ENCODE measurements around the gene CTSH.

CTSH gene

GRCh38 chr15:78960308-78960707 is 15.5 kb upstream of the CTSH start:
- no peak for DNase-seq
- no peaks in the 10 kb centered on the region for H3K27me3 ChIP-seq (replicated peaks in 2 of 5; ENCODE audit: control insufficient read depth in 4 of 5, insufficient read depth in 5 of 5, low read length in 4 of 5)
- H3K4me1 ChIP-seq (ENCODE audit: control extremely low read depth in 1 of 4, control insufficient read depth in 4 of 4, insufficient read depth in 4 of 4, low read length in 3 of 4) = no peaks in the 10 kb centered on the region
- WGBS (ENCODE audit: insufficient coverage) = 100% methylated on average over 5 of the region's 6 CpGs
- no peak overlapping the region for H3K4me3 ChIP-seq (ENCODE audit: control insufficient read depth in 1 of 7, extremely low read depth in 1 of 7, insufficient read depth in 4 of 7, low read depth in 2 of 7, low read length in 6 of 7)
- no peaks in the 10 kb centered on the region for H3K9me3 ChIP-seq (ENCODE audit: control extremely low read depth in 1 of 5, control insufficient read depth in 4 of 5, insufficient read depth in 2 of 5, low read depth in 1 of 5, low read length in 4 of 5)
- H3K36me3 ChIP-seq (ENCODE audit: control insufficient read depth in 4 of 4, insufficient read depth in 4 of 4, low read length in 3 of 4) = no peaks in the 10 kb centered on the region
- H3K27ac ChIP-seq (ENCODE audit: insufficient read depth in 1 of 2, low read depth in 1 of 2, low read length in 2 of 2, poor library complexity in 1 of 2, severe bottlenecking in 2 of 2) = no peak overlapping the region
- POLR2A ChIA-PET = no interaction called here
- CTCF ChIA-PET = no interaction called here

GRCh38 chr15:78959360-78959759 is 14.5 kb upstream of the CTSH start:
- WGBS (ENCODE audit: insufficient coverage) = 95% methylated on average over 10 of the region's 10 CpGs
- no peaks in the 10 kb centered on the region for H3K27me3 ChIP-seq (replicated peaks in 2 of 5; ENCODE audit: control insufficient read depth in 4 of 5, insufficient read depth in 5 of 5, low read length in 4 of 5)
- H3K36me3 ChIP-seq (ENCODE audit: control insufficient read depth in 4 of 4, insufficient read depth in 4 of 4, low read length in 3 of 4) = no peaks in the 10 kb centered on the region
- no peaks in the 10 kb centered on the region for H3K4me1 ChIP-seq (ENCODE audit: control extremely low read depth in 1 of 4, control insufficient read depth in 4 of 4, insufficient read depth in 4 of 4, low read length in 3 of 4)
- no peaks in the 10 kb centered on the region for H3K9me3 ChIP-seq (ENCODE audit: control extremely low read depth in 1 of 5, control insufficient read depth in 4 of 5, insufficient read depth in 2 of 5, low read depth in 1 of 5, low read length in 4 of 5)
- H3K27ac ChIP-seq (ENCODE audit: insufficient read depth in 1 of 2, low read depth in 1 of 2, low read length in 2 of 2, poor library complexity in 1 of 2, severe bottlenecking in 2 of 2) = no peak overlapping the region
- no peak for DNase-seq
- ChIA-PET POLR2A (no interaction called here), CTCF (interaction anchor here (0.8 kb wide), 1 partner anchor 69 kb away, joined by 4 read pairs; no protein-coding TSS in a partner anchor)
- H3K4me3 ChIP-seq (ENCODE audit: control insufficient read depth in 1 of 7, extremely low read depth in 1 of 7, insufficient read depth in 4 of 7, low read depth in 2 of 7, low read length in 6 of 7) = no peak overlapping the region

- Histone ChIP-seq H3K36me3 (ENCODE audit: control insufficient read depth in 4 of 4, insufficient read depth in 4 of 4, low read length in 3 of 4) (no peaks in the 10 kb centered on the region), H3K27ac (ENCODE audit: insufficient read depth in 1 of 2, low read depth in 1 of 2, low read length in 2 of 2, poor library complexity in 1 of 2, severe bottlenecking in 2 of 2) (no peak overlapping the region), H3K4me3 (ENCODE audit: control insufficient read depth in 1 of 7, extremely low read depth in 1 of 7, insufficient read depth in 4 of 7, low read depth in 2 of 7, low read length in 6 of 7) (no peak overlapping the region), H3K4me1 (ENCODE audit: control extremely low read depth in 1 of 4, control insufficient read depth in 4 of 4, insufficient read depth in 4 of 4, low read length in 3 of 4) (no peaks in the 10 kb centered on the region), H3K27me3 (replicated peaks in 2 of 5; ENCODE audit: control insufficient read depth in 4 of 5, insufficient read depth in 5 of 5, low read length in 4 of 5) (no peaks in the 10 kb centered on the region), H3K9me3 (ENCODE audit: control extremely low read depth in 1 of 5, control insufficient read depth in 4 of 5, insufficient read depth in 2 of 5, low read depth in 1 of 5, low read length in 4 of 5) (no peaks in the 10 kb centered on the region)
- WGBS (ENCODE audit: insufficient coverage) = 97% methylated on average over 8 of the region's 9 CpGs
- DNase-seq = no peak
- POLR2A ChIA-PET = no interaction called here
- CTCF ChIA-PET = no interaction called here
These were observed 12.7 kb upstream of the CTSH start for GRCh38 chr15:78957416-78958093.

GRCh38 chr15:78956937-78957336 is 12.1 kb upstream of the CTSH start:
- no peaks in the 10 kb centered on the region for H3K9me3 ChIP-seq (ENCODE audit: control extremely low read depth in 1 of 5, control insufficient read depth in 4 of 5, insufficient read depth in 2 of 5, low read depth in 1 of 5, low read length in 4 of 5)
- POLR2A ChIA-PET = no interaction called here

GRCh38 chr15:78955355-78955754 is 10.5 kb upstream of the CTSH start:
- Histone ChIP-seq H3K9me3 (ENCODE audit: control extremely low read depth in 1 of 5, control insufficient read depth in 4 of 5, insufficient read depth in 2 of 5, low read depth in 1 of 5, low read length in 4 of 5) (no peaks in the 10 kb centered on the region), H3K27me3 (replicated peaks in 2 of 5; ENCODE audit: control insufficient read depth in 4 of 5, insufficient read depth in 5 of 5, low read length in 4 of 5) (no peaks in the 10 kb centered on the region), H3K27ac (ENCODE audit: insufficient read depth in 1 of 2, low read depth in 1 of 2, low read length in 2 of 2, poor library complexity in 1 of 2, severe bottlenecking in 2 of 2) (no peak overlapping the region), H3K4me1 (ENCODE audit: control extremely low read depth in 1 of 4, control insufficient read depth in 4 of 4, insufficient read depth in 4 of 4, low read length in 3 of 4) (peaks cover 0 to 8% (median 2%) of the 10 kb centered on the region in 4 experiments), H3K4me3 (ENCODE audit: control insufficient read depth in 1 of 7, extremely low read depth in 1 of 7, insufficient read depth in 4 of 7, low read depth in 2 of 7, low read length in 6 of 7) (no peak overlapping the region), H3K36me3 (ENCODE audit: control insufficient read depth in 4 of 4, insufficient read depth in 4 of 4, low read length in 3 of 4) (no peaks in the 10 kb centered on the region)
- WGBS (ENCODE audit: insufficient coverage) = 98% methylated on average over 4 of the region's 5 CpGs
- ChIA-PET POLR2A (no interaction called here), CTCF (no interaction called here)
- DNase-seq = no peak

More at GRCh38 chr15:78956937-78957336, 12.1 kb upstream of the CTSH start:
- Histone ChIP-seq H3K36me3 (ENCODE audit: control insufficient read depth in 4 of 4, insufficient read depth in 4 of 4, low read length in 3 of 4) (no peaks in the 10 kb centered on the region), H3K4me3 (ENCODE audit: control insufficient read depth in 1 of 7, extremely low read depth in 1 of 7, insufficient read depth in 4 of 7, low read depth in 2 of 7, low read length in 6 of 7) (no peak overlapping the region), H3K4me1 (ENCODE audit: control extremely low read depth in 1 of 4, control insufficient read depth in 4 of 4, insufficient read depth in 4 of 4, low read length in 3 of 4) (no peaks in the 10 kb centered on the region), H3K27ac (ENCODE audit: insufficient read depth in 1 of 2, low read depth in 1 of 2, low read length in 2 of 2, poor library complexity in 1 of 2, severe bottlenecking in 2 of 2) (no peak overlapping the region), H3K27me3 (replicated peaks in 2 of 5; ENCODE audit: control insufficient read depth in 4 of 5, insufficient read depth in 5 of 5, low read length in 4 of 5) (no peaks in the 10 kb centered on the region)
- CTCF ChIA-PET = no interaction called here
- no peak for DNase-seq
- no CpG with 5 or more reads among the region's 1 CpG for WGBS (ENCODE audit: insufficient coverage)

GRCh38 chr15:78951841-78952238 is 7.0 kb upstream of the CTSH start:
- ChIA-PET POLR2A (no interaction called here), CTCF (no interaction called here)
- H3K27ac ChIP-seq (ENCODE audit: insufficient read depth in 1 of 2, low read depth in 1 of 2, low read length in 2 of 2, poor library complexity in 1 of 2, severe bottlenecking in 2 of 2) = no peak overlapping the region
- H3K4me1 ChIP-seq (ENCODE audit: control extremely low read depth in 1 of 4, control insufficient read depth in 4 of 4, insufficient read depth in 4 of 4, low read length in 3 of 4) = peaks cover 0 to 8% (median 2%) of the 10 kb centered on the region in 4 experiments
- H3K27me3 ChIP-seq (replicated peaks in 2 of 5; ENCODE audit: control insufficient read depth in 4 of 5, insufficient read depth in 5 of 5, low read length in 4 of 5) = peaks cover 0 to 3% (median 0%) of the 10 kb centered on the region in 5 experiments
- no peaks in the 10 kb centered on the region for H3K9me3 ChIP-seq (ENCODE audit: control extremely low read depth in 1 of 5, control insufficient read depth in 4 of 5, insufficient read depth in 2 of 5, low read depth in 1 of 5, low read length in 4 of 5)
- no peak for DNase-seq
- H3K36me3 ChIP-seq (ENCODE audit: control insufficient read depth in 4 of 4, insufficient read depth in 4 of 4, low read length in 3 of 4) = no peaks in the 10 kb centered on the region
- no peak overlapping the region for H3K4me3 ChIP-seq (ENCODE audit: control insufficient read depth in 1 of 7, extremely low read depth in 1 of 7, insufficient read depth in 4 of 7, low read depth in 2 of 7, low read length in 6 of 7)
- WGBS (ENCODE audit: insufficient coverage) = 87% methylated on average over 3 of the region's 4 CpGs

- H3K27ac ChIP-seq (ENCODE audit: insufficient read depth in 1 of 2, low read depth in 1 of 2, low read length in 2 of 2, poor library complexity in 1 of 2, severe bottlenecking in 2 of 2) = no peak overlapping the region
- CTCF ChIA-PET = no interaction called here
- DNase-seq = peak in 1 of 3 donors; percentile 33
- H3K4me1 ChIP-seq (ENCODE audit: control extremely low read depth in 1 of 4, control insufficient read depth in 4 of 4, insufficient read depth in 4 of 4, low read length in 3 of 4) = peaks cover 0 to 12% (median 3%) of the 10 kb centered on the region in 4 experiments
- H3K4me3 ChIP-seq (ENCODE audit: control insufficient read depth in 1 of 7, extremely low read depth in 1 of 7, insufficient read depth in 4 of 7, low read depth in 2 of 7, low read length in 6 of 7) = no peak overlapping the region
- 37% methylated on average over 10 of the region's 10 CpGs for WGBS (ENCODE audit: insufficient coverage)
- H3K36me3 ChIP-seq (ENCODE audit: control insufficient read depth in 4 of 4, insufficient read depth in 4 of 4, low read length in 3 of 4) = no peaks in the 10 kb centered on the region
- peaks cover 0 to 3% (median 0%) of the 10 kb centered on the region in 5 experiments for H3K27me3 ChIP-seq (replicated peaks in 2 of 5; ENCODE audit: control insufficient read depth in 4 of 5, insufficient read depth in 5 of 5, low read length in 4 of 5)
- POLR2A ChIA-PET = no interaction called here
- H3K9me3 ChIP-seq (ENCODE audit: control extremely low read depth in 1 of 5, control insufficient read depth in 4 of 5, insufficient read depth in 2 of 5, low read depth in 1 of 5, low read length in 4 of 5) = no peaks in the 10 kb centered on the region
These were observed 6.3 kb upstream of the CTSH start for GRCh38 chr15:78950902-78951840.
